ENCODE data around the gene SLC49A3.
"Not testable (repeated sequence)": the region's sequence is repeated elsewhere in the genome, so short reads cannot be mapped to it uniquely, and the experiment has no call there.

Gene SLC49A3

GRCh38 chr4:654503-654845 lies 34.5 kb downstream of the SLC49A3 start:
- DNase-seq (ENCODE audit: low read depth in 2 of 2): no peak

GRCh38 chr4:653831-654502 lies 35.0 kb downstream of the SLC49A3 start:
- no peak for DNase-seq (ENCODE audit: low read depth in 2 of 2)

- no peak for DNase-seq (ENCODE audit: low read depth in 2 of 2)
These were observed 35.7 kb downstream of the SLC49A3 start for GRCh38 chr4:653080-653821.

- DNase-seq (ENCODE audit: low read depth in 2 of 2): no peak
These were observed 36.9 kb downstream of the SLC49A3 start for GRCh38 chr4:651884-652642.

- no peak for DNase-seq (ENCODE audit: low read depth in 2 of 2)
These were observed 37.7 kb downstream of the SLC49A3 start for GRCh38 chr4:650951-651883.

GRCh38 chr4:650461-650860 lies 38.5 kb downstream of the SLC49A3 start:
- no peak for DNase-seq (ENCODE audit: low read depth in 2 of 2)

- no peak for DNase-seq (ENCODE audit: low read depth in 2 of 2)
These were observed 39.1 kb downstream of the SLC49A3 start for GRCh38 chr4:649751-650310.

GRCh38 chr4:649293-649625 lies 39.7 kb downstream of the SLC49A3 start:
- no peak for DNase-seq (ENCODE audit: low read depth in 2 of 2)

GRCh38 chr4:648579-649292 lies 40.2 kb downstream of the SLC49A3 start:
- DNase-seq (ENCODE audit: low read depth in 2 of 2): no peak

- DNase-seq (ENCODE audit: low read depth in 2 of 2): no peak
These were observed 41.5 kb downstream of the SLC49A3 start for GRCh38 chr4:647481-647880.

GRCh38 chr4:646460-646859 lies 42.5 kb downstream of the SLC49A3 start:
- no peak for DNase-seq (ENCODE audit: low read depth in 2 of 2)

GRCh38 chr4:642366-642765 lies 46.6 kb downstream of the SLC49A3 start:
- not testable (repeated sequence) for DNase-seq (ENCODE audit: low read depth in 2 of 2)

- DNase-seq (ENCODE audit: low read depth in 2 of 2): no peak
These were observed 51.2 kb downstream of the SLC49A3 start for GRCh38 chr4:637536-638280.

- no peak for DNase-seq (ENCODE audit: low read depth in 2 of 2)
These were observed 52.3 kb downstream of the SLC49A3 start for GRCh38 chr4:636628-637159.

GRCh38 chr4:635851-636627 lies 52.9 kb downstream of the SLC49A3 start:
- DNase-seq (ENCODE audit: low read depth in 2 of 2): no peak

- DNase-seq (ENCODE audit: low read depth in 2 of 2): not testable (repeated sequence)
These were observed 53.7 kb downstream of the SLC49A3 start for GRCh38 chr4:635066-635835.

- DNase-seq (ENCODE audit: low read depth in 2 of 2): no peak
These were observed 54.4 kb downstream of the SLC49A3 start for GRCh38 chr4:634599-634985.

- DNase-seq (ENCODE audit: low read depth in 2 of 2): no peak
These were observed 54.9 kb downstream of the SLC49A3 start for GRCh38 chr4:633976-634598.

Measured in stimulated activated CD8-positive, alpha-beta memory T cell treated with anti-CD3 and anti-CD28 coated beads, Interleukin-7, amount 100 ng/mL, for 4 hours (primary cell).